ENCODE results near the gene RAB38. TPM values are rescaled to one million over a fixed set of nuclear protein-coding genes. Genes with fewer than 3 reads are reported as not detected.

The RAB38 gene
- total and polyA plus RNA-seq, 2 experiments from 2014 or later: 8.8 to 14.2 TPM

GRCh38 chr11:88204353-88204752 is 29.1 kb upstream of the RAB38 start (continued):
- TF ChIP-seq ETS1 (IDR thresholded peaks at IDR 0.05): no peak
- TF ChIP-seq NANOG (IDR thresholded peaks at IDR 0.05; ENCODE audit: borderline replicate concordance): no peak
- no peak for TF ChIP-seq REST (IDR thresholded peaks at IDR 0.05; ENCODE audit: unreplicated experiment)
- no peak for TF ChIP-seq ZNF114 (CRISPR knock-in tag; IDR thresholded peaks at IDR 0.05)
- TF ChIP-seq EZH2phosphoT487 (IDR thresholded peaks at IDR 0.05; ENCODE audit: unreplicated experiment): no peak
- no peak for TF ChIP-seq POLR2AphosphoS5 (IDR thresholded peaks at IDR 0.05; ENCODE audit: low read depth)
- no peak for TF ChIP-seq EZH2 (IDR thresholded peaks at IDR 0.05; ENCODE audit: low read depth, unreplicated experiment)
- no peak for TF ChIP-seq CREB1 (CRISPR knock-in tag; IDR thresholded peaks at IDR 0.05; ENCODE audit: low read depth)

- H3K36me3 Mint-ChIP-seq (ENCODE audit: low read depth): no peaks in the 10 kb centered on the region
- peaks cover 1% of the 10 kb centered on the region for H3K27me3 Mint-ChIP-seq (ENCODE audit: insufficient read depth, low read depth, poor library complexity)
- no peak overlapping the region for H3K4me3 ChIP-seq
- H3K4me2 ChIP-seq: no peak overlapping the region
- no peaks in the 10 kb centered on the region for H3K27me3 ChIP-seq (ENCODE audit: insufficient read depth)
- no peaks in the 10 kb centered on the region for H3F3A ChIP-seq (replicated peaks; ENCODE audit: low read depth)
- no peak overlapping the region for H3K27ac Mint-ChIP-seq
- no peak overlapping the region for H3K27ac ChIP-seq (ENCODE audit: low read depth)
- H3K79me2 ChIP-seq (replicated peaks; ENCODE audit: insufficient read depth): no peaks in the 10 kb centered on the region
- no peaks in the 10 kb centered on the region for H3K4me1 ChIP-seq (ENCODE audit: insufficient read depth)
- H2AFZ ChIP-seq: no peak overlapping the region
- H4K20me1 ChIP-seq (replicated peaks; ENCODE audit: insufficient read depth): no peaks in the 10 kb centered on the region
- H3K4me3 Mint-ChIP-seq: no peak overlapping the region
- H3K9me3 Mint-ChIP-seq: no peaks in the 10 kb centered on the region
- H3K36me3 ChIP-seq (ENCODE audit: insufficient read depth): no peaks in the 10 kb centered on the region
- no peak for DNase-seq (ENCODE audit: low spot score)
- ATAC-seq: no peak
- H3K4me1 Mint-ChIP-seq: no peaks in the 10 kb centered on the region
- H3K9me2 ChIP-seq (ENCODE audit: insufficient read depth): no peaks in the 10 kb centered on the region
- no peak for TF ChIP-seq ZNF114 (CRISPR knock-in tag; IDR thresholded peaks at IDR 0.05)
These were observed 28.4 kb upstream of the RAB38 start for GRCh38 chr11:88203604-88204003.

- H3K4me1 Mint-ChIP-seq: no peaks in the 10 kb centered on the region
- Histone ChIP-seq H3K4me1 (ENCODE audit: insufficient read depth) (no peaks in the 10 kb centered on the region), H3K4me3 (no peak overlapping the region), H4K20me1 (replicated peaks; ENCODE audit: insufficient read depth) (no peaks in the 10 kb centered on the region), H3K36me3 (ENCODE audit: insufficient read depth) (no peaks in the 10 kb centered on the region), H2AFZ (no peak overlapping the region), H3F3A (replicated peaks; ENCODE audit: low read depth) (no peaks in the 10 kb centered on the region), H3K9me2 (ENCODE audit: insufficient read depth) (no peaks in the 10 kb centered on the region), H3K27ac (ENCODE audit: low read depth) (no peak overlapping the region), H3K4me2 (no peak overlapping the region), H3K79me2 (replicated peaks; ENCODE audit: insufficient read depth) (no peaks in the 10 kb centered on the region), H3K27me3 (ENCODE audit: insufficient read depth) (no peaks in the 10 kb centered on the region)
- no peak overlapping the region for H3K27ac Mint-ChIP-seq
- no peaks in the 10 kb centered on the region for H3K36me3 Mint-ChIP-seq (ENCODE audit: low read depth)
- DNase-seq (ENCODE audit: low spot score) (no peak), ATAC-seq (no peak)
- no peak overlapping the region for H3K4me3 Mint-ChIP-seq
- H3K27me3 Mint-ChIP-seq (ENCODE audit: insufficient read depth, low read depth, poor library complexity): peaks cover 4% of the 10 kb centered on the region
- no peaks in the 10 kb centered on the region for H3K9me3 Mint-ChIP-seq
- TF ChIP-seq NANOG (IDR thresholded peaks at IDR 0.05; ENCODE audit: borderline replicate concordance) (no peak), POLR2AphosphoS5 (IDR thresholded peaks at IDR 0.05; ENCODE audit: low read depth) (no peak), STAT1 (IDR thresholded peaks at IDR 0.05; ENCODE audit: unreplicated experiment) (no peak), EZH2 (IDR thresholded peaks at IDR 0.05; ENCODE audit: low read depth, unreplicated experiment) (no peak), CTCF (conservative IDR thresholded peaks at IDR 0.05; ENCODE audit: low read depth in 2 of 2) (no peak), EZH2phosphoT487 (IDR thresholded peaks at IDR 0.05; ENCODE audit: unreplicated experiment) (no peak), ZNF331 (CRISPR knock-in tag; IDR thresholded peaks at IDR 0.05; ENCODE audit: low read depth) (no peak), REST (IDR thresholded peaks at IDR 0.05; ENCODE audit: unreplicated experiment) (no peak), ZNF114 (CRISPR knock-in tag; IDR thresholded peaks at IDR 0.05) (no peak)
These were observed 27.3 kb upstream of the RAB38 start for GRCh38 chr11:88202498-88202897.

All from GM23338 (cell line).